Stimulated activated CD8-positive, alpha-beta memory T cell treated with anti-CD3 and anti-CD28 coated beads, Interleukin-4, amount 100 ng/mL, for 24 hours (primary cell): ENCODE measurements around the gene TNFSF8.
A peak's percentile ranks its signal among the peaks of the same experiment; 100 is the strongest.

Source experiments
- DNase-seq: peaks from one replicate; pipeline ENCODE4 v3.0.0-alpha.2; 2020; ENCODE audit warnings: low read depth

The TNFSF8 gene

GRCh38 chr9:114905170-114905940 lies 25.0 kb downstream of the TNFSF8 start:
- no peak for DNase-seq

GRCh38 chr9:114902786-114903524 lies 27.4 kb downstream of the TNFSF8 start:
- DNase-seq, result no peak

GRCh38 chr9:114900942-114901802 lies 29.2 kb downstream of the TNFSF8 start:
- DNase-seq, result no peak

- DNase-seq, result no peak
These were observed 30.4 kb downstream of the TNFSF8 start for GRCh38 chr9:114899995-114900394.

- no peak for DNase-seq
These were observed 30.9 kb downstream of the TNFSF8 start for GRCh38 chr9:114899461-114899860.

- DNase-seq, result peak; percentile 44
These were observed 31.6 kb downstream of the TNFSF8 start for GRCh38 chr9:114898741-114899140.

GRCh38 chr9:114897196-114897595 lies 33.2 kb downstream of the TNFSF8 start:
- no peak for DNase-seq

- DNase-seq, result no peak
These were observed 34.0 kb downstream of the TNFSF8 start for GRCh38 chr9:114896344-114896743.

- no peak for DNase-seq
These were observed 34.8 kb downstream of the TNFSF8 start for GRCh38 chr9:114895521-114895991.

- no peak for DNase-seq
These were observed 35.6 kb downstream of the TNFSF8 start for GRCh38 chr9:114894609-114895433.

- no peak for DNase-seq
These were observed 36.2 kb downstream of the TNFSF8 start for GRCh38 chr9:114894206-114894605.

GRCh38 chr9:114893221-114894010 lies 37.0 kb downstream of the TNFSF8 start:
- no peak for DNase-seq

- no peak for DNase-seq
These were observed 40.6 kb downstream of the TNFSF8 start for GRCh38 chr9:114889802-114890224.

GRCh38 chr9:114888607-114889006 lies 41.8 kb downstream of the TNFSF8 start:
- no peak for DNase-seq

- DNase-seq, result no peak
These were observed 42.4 kb downstream of the TNFSF8 start for GRCh38 chr9:114887963-114888362.

- DNase-seq, result no peak
These were observed 45.5 kb downstream of the TNFSF8 start for GRCh38 chr9:114884787-114885452.

GRCh38 chr9:114883709-114884108 lies 46.7 kb downstream of the TNFSF8 start:
- no peak for DNase-seq

- no peak for DNase-seq
These were observed 50.1 kb downstream of the TNFSF8 start for GRCh38 chr9:114880291-114880745.

GRCh38 chr9:114878879-114879564 lies 51.4 kb downstream of the TNFSF8 start:
- DNase-seq, result no peak
